ENCODE data around the gene L3MBTL2.

- no peak for TF ChIP-seq CTCF (IDR thresholded peaks at IDR 0.05)
- TF ChIP-seq POLR2A (IDR thresholded peaks at IDR 0.05): no peak
Observed at GRCh38 chr22:41242396-41243117, 37.4 kb downstream of the L3MBTL2 start.

All from testis (tissue), 2 donors.